ENCODE results near the gene COG2. TPM values are rescaled to one million over a fixed set of nuclear protein-coding genes. Genes with fewer than 3 reads are reported as not detected.
A peak's percentile ranks its signal among the peaks of the same experiment; 100 is the strongest.

The COG2 gene
- total and polyA plus RNA-seq, 2 of the 13 experiments (the other 11 are each of a cell fraction or from before 2014, with no cell fraction given): 16.8 to 36.3 TPM

GRCh38 chr1:230725256-230726012, 83.2 kb downstream of the COG2 start (continued):
- TF ChIP-seq ZBTB7B (CRISPR knock-in tag; IDR thresholded peaks at IDR 0.05): 0 out of 2 replicates have a peak, but pooled peaks have one; percentile 71
- TF ChIP-seq MBD4 (IDR thresholded peaks at IDR 0.05; ENCODE audit: borderline replicate concordance, low read length): no peak
- TF ChIP-seq SALL1 (CRISPR knock-in tag; IDR thresholded peaks at IDR 0.05): peak; percentile 61; the same call in 1 of the 2 replicates
- no peak for TF ChIP-seq ZNF350 (CRISPR knock-in tag; IDR thresholded peaks at IDR 0.05; ENCODE audit: borderline replicate concordance, low read depth)
- no peak for TF ChIP-seq KDM1A (CRISPR knock-in tag; IDR thresholded peaks at IDR 0.05)
- TF ChIP-seq CENPBD1 (CRISPR knock-in tag; IDR thresholded peaks at IDR 0.05; ENCODE audit: borderline replicate concordance, low read depth): no peak
- no peak for TF ChIP-seq ZSCAN25 (CRISPR knock-in tag; IDR thresholded peaks at IDR 0.05)
- TF ChIP-seq ATF2 (CRISPR knock-in tag; IDR thresholded peaks at IDR 0.05): peak; percentile 33; the same call in 1 of the 2 replicates
- no peak for TF ChIP-seq ZSCAN29 (CRISPR knock-in tag; conservative IDR thresholded peaks at IDR 0.05)
- TF ChIP-seq ZNF614 (CRISPR knock-in tag; IDR thresholded peaks at IDR 0.05; ENCODE audit: borderline replicate concordance): peak; percentile 61; the same call in 1 of the 2 replicates
- no peak for TF ChIP-seq DNMT1 (CRISPR knock-in tag; IDR thresholded peaks at IDR 0.05)
- TF ChIP-seq NFIB (CRISPR knock-in tag; IDR thresholded peaks at IDR 0.05; ENCODE audit: borderline replicate concordance): no peak
- no peak for TF ChIP-seq ZNF451 (CRISPR knock-in tag; IDR thresholded peaks at IDR 0.05)
- TF ChIP-seq ZZZ3 (CRISPR knock-in tag; IDR thresholded peaks at IDR 0.05; ENCODE audit: borderline replicate concordance): no peak
- TF ChIP-seq ZNF225 (CRISPR knock-in tag; IDR thresholded peaks at IDR 0.05): no peak
- TF ChIP-seq RAD21 (CRISPR knock-in tag; IDR thresholded peaks at IDR 0.05): no peak
- TF ChIP-seq AFF4 (CRISPR knock-in tag; IDR thresholded peaks at IDR 0.05): no peak
- TF ChIP-seq ETV5 (CRISPR knock-in tag; IDR thresholded peaks at IDR 0.05; ENCODE audit: borderline replicate concordance): peak; percentile 23; the same call in 1 of the 2 replicates
- no peak for TF ChIP-seq SUZ12 (IDR thresholded peaks at IDR 0.05; ENCODE audit: low read depth, low read length)
- no peak for TF ChIP-seq SP140L (CRISPR knock-in tag; IDR thresholded peaks at IDR 0.05; ENCODE audit: borderline replicate concordance)
- TF ChIP-seq ZNF563 (CRISPR knock-in tag; IDR thresholded peaks at IDR 0.05): no peak
- no peak for TF ChIP-seq ETV6 (CRISPR knock-in tag; conservative IDR thresholded peaks at IDR 0.05)
